Heart left ventricle (tissue), 16 donors: Measurements from ENCODE around the gene YARS1. TPM values are rescaled to one million over a fixed set of nuclear protein-coding genes. Genes with fewer than 3 reads are reported as not detected.

ENCODE experiments used
- ATAC-seq, 4 donors: fragments of 200-7000 bp; cut with Tn5 transposase; one replicate each; pipeline ENCODE4 v1.9.1; 2020 to 2022; ENCODE audit warnings: moderate library complexity in 4 of 4, mild to moderate bottlenecking in 3 of 4, moderate number of reproducible peaks in 1 of 4
- DNase-seq, 5 donors: peaks; one replicate each; pipeline ENCODE4 v3.0.0-alpha.2; 2020
- H3K27ac ChIP-seq, 12 donors: fragments of 200-600 bp; sonication (generic) in 4 of 12; one replicate each; pipeline versions ENCODE4 v1.5.0 to v1.8.0; 2016 to 2022; ENCODE audit warnings: mild to moderate bottlenecking in 2 of 12
- H3K27me3 ChIP-seq, 9 donors: fragments of 200-600 bp; sonication (generic) in 2 of 9; one replicate each; pipeline versions ENCODE4 v1.5.1 to v1.8.0; 2016 to 2022; ENCODE audit warnings: mild to moderate bottlenecking in 3 of 9
- H3K36me3 ChIP-seq, 9 donors: fragments of 200-600 bp; sonication (generic) in 2 of 9; one replicate each; pipeline versions ENCODE4 v1.5.0 to v1.8.0; 2018 to 2022; ENCODE audit warnings: mild to moderate bottlenecking in 2 of 9
- H3K4me1 ChIP-seq, 12 donors: fragments of 200-600 bp; sonication (generic) in 4 of 12; one replicate each; pipeline versions ENCODE4 v1.5.0 to v1.8.0; 2016 to 2022; ENCODE audit warnings: mild to moderate bottlenecking in 3 of 12
- H3K4me3 ChIP-seq, 12 donors: fragments of 200-600 bp; sonication (generic) in 4 of 12; one replicate each; pipeline versions ENCODE4 v1.5.0 to v1.8.0; 2017 to 2022; ENCODE audit warnings: mild to moderate bottlenecking in 9 of 12, moderate library complexity in 4 of 12
- H3K9me3 ChIP-seq, 12 donors: fragments of 200-600 bp; sonication (generic) in 4 of 12; one replicate each; pipeline versions ENCODE4 v1.5.0 to v1.8.0; 2016 to 2022; ENCODE audit warnings: mild to moderate bottlenecking in 1 of 12
- POLR2A ChIP-seq, 2 donors: fragments of 450-650 bp; IDR thresholded peaks; one replicate each; pipeline ENCODE4 v1.6.1; 2017; ENCODE audit warnings: antibody characterized with exemption in 2 of 2, mild to moderate bottlenecking in 2 of 2, moderate library complexity in 2 of 2
- WGBS, 4 donors: extraction: QIAGEN DNeasy Blood & Tissue Kit in 2 of 4; methylation state at CpG; one replicate each; pipeline versions ENCODE4 v1.1.5 to v1.1.7; 2013 to 2018; 5-methylcytosine and 5-hydroxymethylcytosine counted together
- intact Hi-C, 10 donors: fragments of 100-400 bp; cut with DNase I; formaldehyde crosslinking; loops; one replicate each; pipeline versions ENCODE4 v1.11.1 to v1.14.2; 2022
- long read RNA-seq, 3 donors: library from polyadenylated mRNA; unstranded; transcript quantifications; one replicate each; pipeline ENCODE4 v2.0.0, GENCODE V29; 2020 to 2021
- polyA plus RNA-seq, 2 donors: library from polyadenylated mRNA; stranded (reverse); fragments of 200-250 nt; gene quantifications; one replicate each; pipeline ENCODE4 v1.2.3, GENCODE V29; 2013
- total RNA-seq, 9 donors: library from RNA; depleted of rRNA in 2 of 9; stranded (reverse); fragments of >200 nt in 2 of 9; fragmentation: NEBNext Ultra II Directional in 3 of 9; extraction: Animal tissue kit (Norgen Biotek cat#: 25700) in 3 of 9; gene quantifications; one replicate each; pipeline versions ENCODE4 v1.1.0 to v1.2.4, GENCODE V29; 2016 to 2023
- TF ChIP-seq, protein P1 (sequence below), 12 donors: fragments of 200-600 bp; sonication (generic) in 4 of 12; IDR thresholded peaks; one replicate each; pipeline versions ENCODE4 v1.5.0 to v1.8.0; 2018 to 2022; ENCODE audit warnings: antibody characterized with exemption in 12 of 12, mild to moderate bottlenecking in 5 of 12
- donor health status: ischemic (EF 13 %, LVEDD 7.1; RV severe dilation, severe dysfunction).
- donor health status: healthy with polysubstance abuse.
- donor health status: DM: no; HTN: yes; CAD: no.
- donor health status: DM: no; HTN: no; CAD: no.
- donor health status: ischemic (EF 25% LVEDD 6.9; RV normal size, moderate dysfunction).
- donor health status: ischemic (EF 25% LVEDD 5.7; RV mildly dilated, moderate dysfunction).
- donor health status: healthy.
- donor health status: DM: yes; HTN: yes; CAD: no.
- donor health status: ischemic (EF 35%, LVEDD 5.7; RV mildly dilated, moderate dysfunction).
- donor health status: nonischemic (EF 11% LVEDD 7.7; RV severe dilation, severe dysfunction).
- donor health status: DM: yes; HTN: yes; CAD: no.
- donor health status: PGD.
- donor health status: ischemic (EF 29% LVEDD 5.4; RV normal size, mild dysfunction).
- donor health status: nonischemic (EF 23%, LVEDD 6.1; RV moderate dilation, normal function).

The YARS1 gene
- 10 to 100 TPM; 20.2 to 58.1 (median 34.8) TPM for total RNA-seq
- 10 to 100 TPM; 18.6 to 61.3 TPM for polyA plus RNA-seq
- long read RNA-seq, donor 1, transcript YARS-201 (13 exons, 3,238 nt) = major isoform, 13 of 17 reads
- long read RNA-seq, donor 1, partial matches to known transcripts = 3 of 17 reads
- long read RNA-seq, donor 1, other reads (novel, unspliced or antisense) = 1 of 17 reads
- long read RNA-seq, donor 2, transcript YARS-201 (13 exons, 3,238 nt) = major isoform, 97 of 126 reads
- long read RNA-seq, donor 2, partial matches to known transcripts = 8 of 126 reads
- long read RNA-seq, donor 2, other reads (novel, unspliced or antisense) = 19 of 126 reads
- long read RNA-seq, donor 3, transcript YARS-201 (13 exons, 3,238 nt) = major isoform, 15 of 27 reads
- long read RNA-seq, donor 3, partial matches to known transcripts = 4 of 27 reads
- long read RNA-seq, donor 3, other reads (novel, unspliced or antisense) = 7 of 27 reads

DNA sequence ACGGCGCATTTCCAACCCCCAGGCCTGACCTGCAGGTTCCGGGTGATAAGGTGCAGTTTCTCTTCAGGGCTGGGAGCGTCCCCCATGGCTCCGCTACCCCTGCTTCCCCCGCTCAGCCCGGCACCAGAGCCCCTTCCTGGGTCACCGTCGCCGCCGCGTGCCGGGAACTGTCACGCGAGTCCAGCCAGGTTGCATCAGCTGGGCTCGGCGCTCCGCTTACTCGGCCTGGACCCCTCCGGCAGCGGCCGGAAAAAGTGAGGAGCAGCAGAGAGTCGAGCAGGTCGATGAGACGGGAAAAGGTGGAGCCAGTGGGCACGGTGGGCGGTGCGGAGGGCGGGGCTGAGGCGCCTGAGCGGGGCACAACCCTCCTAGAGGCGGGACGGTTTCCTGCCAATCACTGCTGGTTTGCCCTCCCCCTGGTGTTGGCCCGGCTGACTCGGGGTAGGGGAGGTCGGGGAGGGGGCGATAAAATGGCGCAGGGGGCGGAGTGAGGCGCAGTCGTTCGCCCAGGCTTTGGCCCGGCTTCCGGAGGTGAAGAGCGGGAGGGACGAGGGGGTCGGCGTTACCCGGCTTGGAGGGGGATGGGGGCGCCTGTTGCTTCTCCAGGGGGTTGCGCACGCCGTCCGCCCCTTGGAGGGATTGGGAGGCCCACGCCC, at the start of gene YARS1, which contains the start of gene S100PBP:
YARS1 (minus strand) TSS at position 200 of the 656 bp plus-strand sequence; CDS start at position 86, 114 bp downstream.
S100PBP (plus strand) TSS at position 495 of the 656 bp plus-strand sequence. CDS start 8,447 bp downstream, outside the sequence.
- Histone ChIP-seq H3K27ac (peak within 1 kb of the TSS; percentile 94 to 99 (median 98)), H3K4me3 (peak within 1 kb of the TSS; percentile 76 to 99 (median 88)), H3K36me3 (peaks cover 0 to 11% (median 0%) of the 10 kb centered on the region in 9 donors), H3K4me1 (peaks cover 5 to 59% (median 31%) of the 10 kb centered on the region in 12 donors), H3K27me3 (no peaks in the 10 kb centered on the region), H3K9me3 (no peaks in the 10 kb centered on the region)
- 0 to 1% (median 0%) methylated on average over 22 to 55 of the region's 55 CpGs for WGBS, 4 donors
- DNase-seq = peak; percentile 99 to 100 (median 100)
- TF ChIP-seq POLR2A (IDR thresholded peaks at IDR 0.05) = peak in 1 of 2 donors; percentile 64
- TF ChIP-seq, protein P1, sequence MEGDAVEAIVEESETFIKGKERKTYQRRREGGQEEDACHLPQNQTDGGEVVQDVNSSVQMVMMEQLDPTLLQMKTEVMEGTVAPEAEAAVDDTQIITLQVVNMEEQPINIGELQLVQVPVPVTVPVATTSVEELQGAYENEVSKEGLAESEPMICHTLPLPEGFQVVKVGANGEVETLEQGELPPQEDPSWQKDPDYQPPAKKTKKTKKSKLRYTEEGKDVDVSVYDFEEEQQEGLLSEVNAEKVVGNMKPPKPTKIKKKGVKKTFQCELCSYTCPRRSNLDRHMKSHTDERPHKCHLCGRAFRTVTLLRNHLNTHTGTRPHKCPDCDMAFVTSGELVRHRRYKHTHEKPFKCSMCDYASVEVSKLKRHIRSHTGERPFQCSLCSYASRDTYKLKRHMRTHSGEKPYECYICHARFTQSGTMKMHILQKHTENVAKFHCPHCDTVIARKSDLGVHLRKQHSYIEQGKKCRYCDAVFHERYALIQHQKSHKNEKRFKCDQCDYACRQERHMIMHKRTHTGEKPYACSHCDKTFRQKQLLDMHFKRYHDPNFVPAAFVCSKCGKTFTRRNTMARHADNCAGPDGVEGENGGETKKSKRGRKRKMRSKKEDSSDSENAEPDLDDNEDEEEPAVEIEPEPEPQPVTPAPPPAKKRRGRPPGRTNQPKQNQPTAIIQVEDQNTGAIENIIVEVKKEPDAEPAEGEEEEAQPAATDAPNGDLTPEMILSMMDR (IDR thresholded peaks at IDR 0.05) = peak in 3 of 12 donors; percentile 5 to 10 (median 10)
- intact Hi-C loops = loop anchor here in 5 of 10 donors (5.0 to 10.0 kb wide), 2 partner anchors 55 to 268 kb away; partner anchors contain the start of genes FNDC5 (in 5 of the 5) and AZIN2 (in 1 of the 5)
- peak; percentile 97 to 99 (median 98) for ATAC-seq

DNA sequence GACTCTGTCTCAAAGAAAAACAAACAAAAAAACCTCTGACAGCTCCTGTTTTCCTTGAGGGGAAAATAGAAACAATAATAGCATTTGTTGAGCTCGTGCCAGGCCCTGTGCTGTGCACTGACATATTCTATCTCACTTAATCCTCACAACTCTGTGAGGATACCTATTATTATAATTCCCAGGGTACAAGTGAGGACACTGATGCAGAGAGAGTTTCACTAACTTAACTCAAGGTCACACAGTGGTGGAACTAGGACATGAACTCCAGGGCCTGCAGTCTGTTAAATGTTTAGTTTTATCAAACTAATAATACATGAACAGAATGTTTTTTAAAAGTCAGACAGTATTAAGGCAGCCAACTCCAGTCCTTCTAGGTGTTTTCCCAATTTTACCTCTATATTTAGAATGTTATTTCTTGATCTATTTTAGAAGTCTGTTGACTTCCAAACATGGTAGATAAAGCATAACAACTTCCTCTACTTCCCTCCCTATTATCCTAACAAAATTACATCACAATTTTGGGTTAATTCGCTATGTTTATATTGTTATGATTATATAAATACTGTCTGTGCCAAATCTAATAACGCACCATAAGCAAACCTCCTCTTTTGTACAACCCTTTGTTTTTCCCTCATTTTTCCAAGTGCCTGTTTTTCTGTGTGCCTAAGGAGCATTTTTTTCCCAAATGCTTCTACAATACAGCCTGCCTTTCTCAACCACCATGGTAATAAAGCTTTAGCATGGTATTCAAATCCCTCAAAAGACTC, 48.7 kb upstream of the YARS1 start:
- H3K27ac ChIP-seq = peak overlapping the region in 10 of 12 donors; percentile 14 to 63 (median 40)
- peaks cover 0 to 52% (median 29%) of the 10 kb centered on the region in 12 donors for H3K4me1 ChIP-seq
- intact Hi-C loops = loop anchor here in 2 of 10 donors (5.0 to 10.0 kb wide), 3 partner anchors 44 to 161 kb away; partner anchors contain the start of gene SYNC (in 1 of the 2)
- no peak overlapping the region for H3K4me3 ChIP-seq
- H3K27me3 ChIP-seq = peaks cover 0 to 6% (median 0%) of the 10 kb centered on the region in 9 donors
- DNase-seq (no peak), ATAC-seq (peak in 3 of 4 donors; percentile 28 to 57 (median 51))
- no peak for TF ChIP-seq POLR2A (IDR thresholded peaks at IDR 0.05)
- TF ChIP-seq, protein P1 (IDR thresholded peaks at IDR 0.05) = no peak
- H3K9me3 ChIP-seq = no peaks in the 10 kb centered on the region
- WGBS, 4 donors = 35 to 53% (median 41%) methylated on average over 3 of the region's 3 CpGs
- H3K36me3 ChIP-seq = peaks cover 0 to 34% (median 10%) of the 10 kb centered on the region in 9 donors

DNA sequence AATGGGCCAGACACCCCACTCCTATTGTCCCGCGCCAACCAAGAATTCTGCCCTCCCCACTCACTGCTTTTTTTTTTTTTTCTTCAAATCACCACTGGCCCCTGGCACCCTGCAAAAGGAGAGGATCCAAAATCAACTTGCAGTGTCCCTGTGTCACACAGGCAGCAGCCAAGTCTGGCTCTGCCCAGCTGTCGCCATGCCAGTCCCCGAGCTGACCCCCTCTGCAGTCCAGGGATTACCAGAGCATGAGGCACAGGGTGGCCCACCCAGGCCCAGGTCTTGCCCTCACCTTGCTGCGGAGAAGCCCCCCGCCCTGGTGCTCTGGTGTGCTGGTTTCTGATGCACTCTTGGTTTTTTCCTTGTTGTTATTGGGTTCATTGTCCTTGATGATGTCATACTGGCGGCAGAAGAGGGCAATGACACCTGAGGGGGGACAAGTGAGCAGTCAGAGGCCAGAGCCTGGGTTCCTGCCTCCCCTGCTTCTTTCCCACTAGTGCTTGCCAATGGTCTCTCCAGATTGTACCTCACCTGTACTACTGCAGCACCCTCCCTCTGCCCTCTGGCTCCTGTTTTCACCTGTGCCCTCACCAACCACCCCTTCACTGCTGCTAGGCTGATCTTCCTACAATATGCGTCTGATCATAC, 47.3 kb upstream of the YARS1 start:
- DNase-seq = no peak
- peak overlapping the region in 5 of 12 donors; percentile 17 to 44 (median 38) for H3K27ac ChIP-seq
- H3K36me3 ChIP-seq = peaks cover 0 to 42% (median 11%) of the 10 kb centered on the region in 9 donors
- H3K27me3 ChIP-seq = no peaks in the 10 kb centered on the region
- 80 to 83% (median 82%) methylated on average over 8 of the region's 8 CpGs for WGBS, 4 donors
- no peak overlapping the region for H3K4me3 ChIP-seq
- intact Hi-C loops = loop anchor here in 3 of 10 donors (5.0 to 10.0 kb wide), 4 partner anchors 37 to 160 kb away; partner anchors contain the start of gene SYNC (in 1 of the 3)
- TF ChIP-seq, protein P1 (IDR thresholded peaks at IDR 0.05) = no peak
- no peaks in the 10 kb centered on the region for H3K9me3 ChIP-seq
- H3K4me1 ChIP-seq = peaks cover 0 to 45% (median 25%) of the 10 kb centered on the region in 12 donors
- peak; percentile 26 to 51 (median 34) for ATAC-seq
